ENCODE measurements around the gene HYAL4.
A peak's percentile ranks its signal among the peaks of the same experiment; 100 is the strongest.
"Not testable (repeated sequence)": the region's sequence is repeated elsewhere in the genome, so short reads cannot be mapped to it uniquely, and the experiment has no call there.

Gene HYAL4, protein sequence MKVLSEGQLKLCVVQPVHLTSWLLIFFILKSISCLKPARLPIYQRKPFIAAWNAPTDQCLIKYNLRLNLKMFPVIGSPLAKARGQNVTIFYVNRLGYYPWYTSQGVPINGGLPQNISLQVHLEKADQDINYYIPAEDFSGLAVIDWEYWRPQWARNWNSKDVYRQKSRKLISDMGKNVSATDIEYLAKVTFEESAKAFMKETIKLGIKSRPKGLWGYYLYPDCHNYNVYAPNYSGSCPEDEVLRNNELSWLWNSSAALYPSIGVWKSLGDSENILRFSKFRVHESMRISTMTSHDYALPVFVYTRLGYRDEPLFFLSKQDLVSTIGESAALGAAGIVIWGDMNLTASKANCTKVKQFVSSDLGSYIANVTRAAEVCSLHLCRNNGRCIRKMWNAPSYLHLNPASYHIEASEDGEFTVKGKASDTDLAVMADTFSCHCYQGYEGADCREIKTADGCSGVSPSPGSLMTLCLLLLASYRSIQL

DNA sequence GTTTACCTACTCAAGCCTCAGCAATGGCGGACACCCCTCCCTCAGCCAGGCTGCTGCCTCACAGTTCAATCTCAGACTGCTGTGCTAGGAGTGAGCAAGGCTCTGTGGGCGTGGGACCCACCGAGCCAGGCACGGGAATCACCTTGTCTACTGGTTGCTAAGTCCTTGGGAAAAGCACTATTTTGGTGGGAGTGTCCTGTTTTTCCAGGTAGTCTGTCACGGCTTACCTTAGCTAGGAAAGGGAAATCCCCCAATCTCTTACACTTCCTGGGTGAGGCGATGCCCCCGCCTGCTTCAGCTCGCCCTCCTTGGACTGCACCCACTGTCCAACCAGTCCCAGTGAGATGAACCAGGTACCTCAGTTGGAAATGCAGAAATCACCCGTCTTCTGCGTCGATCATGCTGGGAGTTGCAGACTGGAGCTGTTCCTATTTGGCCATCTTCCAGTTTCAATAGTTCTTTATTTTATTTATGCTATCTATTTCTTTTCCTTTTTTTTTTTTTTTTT lies at the start of gene HYAL4:
Gene HYAL4, plus strand, starts transcription at position 458 of the 508 bp plus-strand sequence. CDS start 23,105 bp downstream, outside the sequence.
- no peak for DNase-seq

DNA sequence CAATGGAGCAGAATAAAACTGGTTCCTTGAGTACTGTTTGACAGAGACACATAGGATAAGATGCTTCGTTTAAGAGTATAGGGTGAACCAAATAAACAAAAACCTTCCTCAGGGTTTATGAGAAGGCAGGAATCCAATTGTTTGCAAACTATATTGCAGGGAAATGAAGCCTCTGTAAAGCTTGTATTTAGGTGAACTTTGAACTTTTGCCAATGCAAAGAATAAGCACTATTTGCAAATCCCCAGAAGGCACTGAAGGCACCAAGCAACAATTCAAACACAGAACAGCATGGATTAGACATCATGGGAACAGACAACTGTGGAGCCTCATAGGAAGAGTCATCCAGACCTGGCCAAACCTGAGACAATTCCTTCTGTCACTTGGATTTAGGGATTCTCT lies 49.1 kb upstream of the HYAL4 start:
- no peak for DNase-seq

DNA sequence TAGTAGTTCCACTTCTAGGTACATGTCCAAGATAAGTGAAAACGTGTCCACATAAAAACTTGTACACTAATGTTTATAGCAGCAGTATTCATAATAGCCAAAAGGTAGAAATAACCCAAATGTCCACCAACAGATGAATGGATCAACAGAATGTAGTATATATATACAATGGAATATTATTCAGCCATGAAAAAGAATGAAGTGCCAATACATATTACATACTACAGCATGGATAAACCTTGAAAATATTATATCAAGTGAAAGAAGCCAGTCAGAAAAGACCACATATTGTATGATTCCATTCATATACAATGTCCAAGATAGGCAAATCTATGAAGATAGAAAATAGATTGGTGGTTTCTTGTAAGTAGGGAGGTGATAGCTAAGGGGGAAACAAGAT lies 48.4 kb upstream of the HYAL4 start:
- DNase-seq: no peak

DNA sequence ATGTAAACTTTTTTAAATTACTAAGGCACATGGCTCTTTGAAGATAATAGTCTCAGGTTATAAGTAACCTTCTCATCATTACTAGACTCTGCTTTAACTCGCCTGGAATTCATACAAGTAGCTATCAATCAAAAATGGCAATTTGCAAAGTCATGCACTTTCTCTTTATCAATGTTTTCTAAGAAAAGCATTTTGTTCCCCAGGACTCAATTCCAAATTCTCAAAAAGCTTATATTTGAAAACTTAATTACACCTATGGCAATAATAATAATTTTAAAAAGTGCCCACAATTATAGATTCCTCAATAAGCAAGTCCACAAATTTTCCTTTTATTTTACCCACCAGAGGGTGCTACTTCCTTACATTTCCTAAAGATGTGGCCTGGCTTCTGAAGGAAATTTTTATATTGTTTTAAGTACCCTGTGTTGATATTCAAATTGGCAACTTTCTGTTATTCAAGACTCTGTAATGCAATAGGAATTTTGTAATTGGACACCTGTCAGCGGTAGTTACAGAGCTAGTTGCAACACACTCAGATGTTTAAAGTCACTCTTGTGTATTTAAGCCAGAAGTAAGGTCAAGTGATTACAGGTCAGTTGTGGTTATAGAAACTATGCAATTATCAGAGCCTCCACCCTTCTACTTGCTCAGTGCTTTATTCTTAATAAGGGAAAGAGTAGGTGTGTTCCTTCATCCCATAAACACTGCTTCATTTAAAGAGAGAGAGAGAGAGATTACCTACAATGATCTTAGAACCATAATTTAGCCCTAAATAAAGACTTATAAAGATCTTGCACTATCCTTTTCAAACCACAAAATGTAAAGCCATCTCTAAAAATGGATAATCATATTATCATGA lies 47.1 kb upstream of the HYAL4 start:
- DNase-seq: peak; percentile 8 to 58

DNA sequence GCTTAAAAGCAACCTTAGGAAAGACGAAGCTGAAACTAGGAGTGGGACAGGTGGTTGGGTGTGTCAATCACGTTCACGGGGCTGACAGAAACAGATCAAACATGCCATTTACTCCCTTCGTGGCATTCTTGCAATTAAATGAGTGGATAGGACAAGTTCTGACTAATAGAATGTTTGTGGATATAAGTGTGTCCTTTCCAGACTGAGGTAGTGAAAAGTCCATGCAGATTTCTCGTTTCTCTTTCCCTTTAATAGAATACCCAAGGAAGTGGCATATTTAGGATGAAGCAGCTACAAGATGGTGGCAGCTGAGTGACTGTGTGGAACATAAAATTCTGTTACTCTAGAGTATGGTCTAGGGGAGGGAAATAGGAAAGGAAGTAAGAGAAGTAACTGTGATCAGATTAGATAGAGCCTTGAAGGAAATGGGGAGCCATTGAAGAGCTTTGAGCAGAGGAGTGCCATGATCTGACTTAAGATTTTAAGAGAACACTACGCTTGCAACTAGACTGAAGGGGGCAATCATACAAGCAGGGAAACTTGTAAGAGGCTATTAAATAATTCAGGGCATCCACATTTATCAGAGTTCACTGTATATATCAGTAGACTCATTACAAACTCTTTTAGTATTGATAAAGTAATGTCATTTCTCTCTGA lies 46.3 kb upstream of the HYAL4 start:
- DNase-seq: no peak

DNA sequence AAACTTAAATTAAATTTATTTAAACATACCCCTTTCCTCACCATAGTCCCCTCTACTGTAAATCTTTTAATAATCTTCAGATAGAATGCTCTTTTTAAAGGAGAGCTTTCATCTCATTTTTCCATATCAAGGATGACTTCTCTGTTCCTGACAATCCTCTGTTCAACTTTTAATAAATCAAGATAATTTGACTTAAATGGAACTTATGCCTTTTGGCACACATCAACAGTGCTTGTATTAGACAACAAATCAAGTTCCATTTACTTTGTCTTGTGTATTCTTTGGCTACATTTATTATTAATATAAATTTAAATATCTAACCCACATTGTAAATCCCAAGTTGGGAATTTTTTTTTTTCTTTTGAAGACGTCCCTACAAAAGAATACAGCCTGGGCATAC lies 42.7 kb upstream of the HYAL4 start:
- no peak for DNase-seq

DNA sequence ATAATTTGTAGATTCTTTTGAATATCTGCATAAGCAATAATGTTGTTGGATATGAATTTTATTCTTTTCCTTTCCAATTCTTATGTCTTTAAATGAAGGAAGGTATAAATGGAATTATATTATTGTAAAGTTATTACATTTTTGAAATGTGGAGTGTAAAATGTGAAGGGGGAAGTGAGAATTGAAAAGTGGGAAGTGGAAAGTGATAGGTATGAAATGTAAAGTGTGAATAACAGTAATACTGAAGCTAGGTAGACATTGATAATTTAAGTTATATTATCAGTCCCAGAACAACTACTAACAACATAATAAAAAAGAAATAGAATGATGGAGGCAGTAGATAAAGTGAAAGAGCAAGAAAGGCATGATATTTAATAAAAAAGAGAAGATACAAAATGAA lies 39.7 kb upstream of the HYAL4 start:
- no peak for DNase-seq

DNA sequence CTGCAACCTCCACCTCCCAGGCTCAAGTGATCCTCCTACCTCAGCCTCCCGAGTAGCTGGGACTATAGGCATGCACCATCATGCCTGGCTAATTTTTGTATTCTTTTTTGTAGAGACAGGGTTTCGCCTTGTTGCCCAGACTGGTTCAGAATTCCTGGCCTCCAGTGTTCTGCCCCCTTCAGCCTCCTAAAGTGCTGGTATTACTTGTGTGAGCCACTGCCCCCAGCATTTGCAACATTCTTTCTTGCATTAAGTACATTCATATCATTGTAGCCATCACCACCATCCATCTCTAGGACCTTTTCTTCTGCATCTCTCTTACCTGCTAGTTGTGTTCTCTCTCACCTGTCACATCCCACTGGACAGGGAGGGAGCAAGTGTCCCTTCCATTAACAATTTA lies 35.5 kb upstream of the HYAL4 start:
- DNase-seq: no peak

DNA sequence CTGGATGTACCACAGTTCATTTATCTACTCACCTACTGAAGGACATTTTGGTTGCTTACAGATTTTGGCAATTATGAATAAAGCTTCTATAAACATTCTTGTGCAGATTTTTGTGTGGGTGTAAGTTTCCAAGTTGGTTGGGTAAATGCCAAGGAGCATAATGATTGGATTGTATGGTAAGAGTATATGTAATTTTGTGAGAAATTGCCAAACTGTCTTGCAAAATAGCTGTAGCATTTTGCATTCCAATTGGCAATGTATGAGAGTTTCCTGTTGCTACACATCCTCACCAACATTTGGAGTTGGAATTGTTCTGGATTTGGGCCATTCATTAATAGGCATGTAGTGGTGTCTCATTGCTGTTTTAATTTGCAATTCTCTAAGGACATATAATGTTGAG lies 33.9 kb upstream of the HYAL4 start:
- DNase-seq: no peak

DNA sequence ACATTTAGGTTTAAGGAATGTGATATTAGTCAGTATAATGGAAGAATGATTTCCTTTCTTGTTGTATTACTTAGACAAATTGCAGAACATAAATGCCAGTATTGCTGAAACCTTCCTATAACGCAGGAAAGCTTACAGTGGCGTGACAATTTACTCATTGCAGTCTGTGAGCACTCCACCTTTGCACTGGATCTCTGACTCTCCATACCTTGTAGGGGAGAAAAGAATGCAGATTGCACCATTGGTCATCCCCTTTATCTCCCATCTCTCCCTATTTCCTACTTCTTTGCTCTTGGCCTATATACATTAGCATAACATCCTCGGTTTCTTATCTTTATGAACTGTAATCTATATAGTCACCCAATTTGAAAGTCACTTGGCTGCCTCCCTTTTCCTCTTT lies 28.1 kb upstream of the HYAL4 start:
- no peak for DNase-seq

DNA sequence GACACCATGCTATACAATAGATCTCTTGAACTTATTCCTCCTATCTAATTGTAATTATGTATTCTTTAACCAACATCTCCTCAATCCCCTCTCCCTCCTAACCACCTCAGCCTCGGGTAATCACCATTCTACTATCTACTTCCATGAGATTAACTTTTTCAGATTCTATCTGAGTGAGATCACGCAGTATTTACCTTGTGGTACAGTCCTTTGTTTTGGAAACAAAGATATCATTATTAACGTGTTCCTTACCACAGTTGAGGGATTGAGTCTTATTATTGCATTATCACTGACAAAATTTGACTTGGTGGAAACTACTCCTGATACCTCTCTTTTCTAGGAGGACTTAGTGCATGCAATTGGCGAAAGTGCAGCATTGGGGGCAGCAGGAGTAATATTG lies 26.0 kb upstream of the HYAL4 start:
- no peak for DNase-seq

DNA sequence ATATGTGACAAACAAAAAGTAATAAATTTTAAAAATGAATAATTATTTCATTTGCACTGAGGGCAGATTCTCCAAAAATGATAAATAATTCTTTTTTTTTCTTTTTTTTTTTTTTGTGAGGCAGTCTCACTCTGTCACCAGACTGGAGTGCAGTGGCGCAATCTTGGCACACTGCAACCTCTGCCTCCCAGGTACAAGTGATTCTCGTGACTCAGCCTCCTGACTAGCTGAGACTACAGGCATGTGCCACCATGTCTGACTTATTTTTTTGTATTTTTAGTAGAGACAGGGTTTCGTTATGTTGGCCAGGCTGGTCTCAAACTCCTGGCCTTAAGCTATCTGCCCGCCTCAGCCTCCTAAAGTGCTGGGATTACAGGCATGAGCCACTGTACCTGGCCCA lies 25.2 kb upstream of the HYAL4 start:
- not testable (repeated sequence) for DNase-seq

DNA sequence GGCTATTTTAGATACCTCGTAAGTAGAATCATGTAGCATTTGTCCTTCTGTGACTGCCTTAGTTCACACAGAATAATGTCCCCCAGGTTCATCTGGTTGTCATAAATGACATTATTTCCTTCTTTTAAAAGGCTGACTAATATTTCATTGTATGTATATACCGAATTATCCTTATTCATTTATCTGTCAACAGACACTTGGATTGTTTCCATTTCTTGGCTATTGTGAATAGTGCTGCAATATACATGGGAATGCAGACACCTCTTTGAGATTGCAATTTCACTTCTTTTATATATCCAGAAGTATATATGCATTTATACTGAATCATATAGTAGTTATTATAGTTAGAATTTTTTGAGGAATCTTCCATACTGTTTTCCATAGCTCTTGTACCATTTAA lies 24.1 kb upstream of the HYAL4 start:
- no peak for DNase-seq

DNA sequence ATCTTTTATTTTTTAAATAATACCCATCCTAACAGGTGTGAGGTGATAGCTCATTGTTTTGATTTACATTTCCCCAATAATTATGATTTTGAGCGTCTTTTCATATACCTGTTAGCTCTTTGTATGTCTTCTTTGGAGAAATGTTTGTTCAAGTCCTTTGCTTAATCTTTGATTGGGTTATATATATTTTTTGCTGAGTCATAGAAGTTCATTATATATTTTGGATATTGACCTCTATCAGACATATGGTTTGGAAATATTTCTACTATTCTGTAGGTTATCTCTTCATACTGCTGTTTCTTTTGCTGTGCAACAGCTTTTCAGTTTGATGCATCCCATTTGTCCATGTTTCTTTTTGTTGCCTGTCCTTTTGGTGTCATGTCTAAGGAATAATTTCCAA lies 23.6 kb upstream of the HYAL4 start:
- DNase-seq: no peak

DNA sequence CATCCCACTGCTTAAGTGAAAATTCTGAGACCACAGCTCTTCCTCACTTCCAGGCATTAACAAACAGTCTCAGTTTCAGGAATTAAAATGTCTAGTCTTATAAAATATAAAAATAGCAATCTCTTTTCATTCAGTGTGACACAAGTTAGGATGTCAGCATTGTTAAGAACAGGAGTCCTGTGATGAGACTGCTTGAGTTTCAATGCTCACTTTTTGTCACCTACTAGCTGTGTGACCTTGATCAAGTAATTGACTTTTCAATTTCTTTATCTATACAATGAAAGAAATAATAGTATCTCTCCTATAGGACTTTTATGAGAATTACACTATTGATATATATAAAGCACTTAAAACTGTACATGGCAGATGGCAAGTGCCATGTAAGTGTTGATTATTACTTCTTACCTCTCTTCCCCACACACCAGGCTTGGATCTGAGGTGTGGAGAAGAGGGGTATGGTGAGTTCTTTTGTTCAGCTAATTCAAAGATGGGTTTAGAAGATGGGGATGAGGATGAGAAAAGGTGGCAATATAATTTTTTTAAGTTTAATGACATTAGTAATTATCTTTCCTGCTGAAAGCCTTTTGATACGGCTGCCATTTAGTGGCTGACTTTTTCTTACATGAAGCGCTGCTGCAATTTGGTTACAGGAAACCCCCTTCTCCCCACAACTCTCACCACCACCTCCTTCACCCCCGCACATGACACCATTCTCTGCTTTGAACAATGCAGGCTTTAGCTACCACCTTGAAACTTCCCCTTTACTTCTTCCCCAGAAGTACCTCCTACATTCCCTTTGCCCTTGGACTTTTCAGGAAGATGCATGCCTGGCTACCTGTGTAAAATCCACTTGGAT lies 20.8 kb upstream of the HYAL4 start:
- no peak for DNase-seq

DNA sequence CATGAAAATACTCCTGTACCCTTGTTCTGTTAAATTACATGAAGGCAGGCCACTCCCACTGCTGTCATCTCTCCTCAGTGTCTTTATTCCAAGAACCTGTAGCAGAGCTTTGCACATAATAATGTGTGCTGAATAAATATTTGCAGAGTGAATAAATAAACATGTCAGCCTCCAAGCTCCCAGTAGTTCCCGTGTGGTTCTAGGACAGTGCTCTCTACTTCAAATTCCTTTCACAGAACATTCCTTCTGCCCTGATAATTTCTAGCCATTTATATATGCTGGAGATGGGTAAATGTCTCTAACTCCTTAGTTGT lies 20.3 kb upstream of the HYAL4 start:
- DNase-seq: no peak

DNA sequence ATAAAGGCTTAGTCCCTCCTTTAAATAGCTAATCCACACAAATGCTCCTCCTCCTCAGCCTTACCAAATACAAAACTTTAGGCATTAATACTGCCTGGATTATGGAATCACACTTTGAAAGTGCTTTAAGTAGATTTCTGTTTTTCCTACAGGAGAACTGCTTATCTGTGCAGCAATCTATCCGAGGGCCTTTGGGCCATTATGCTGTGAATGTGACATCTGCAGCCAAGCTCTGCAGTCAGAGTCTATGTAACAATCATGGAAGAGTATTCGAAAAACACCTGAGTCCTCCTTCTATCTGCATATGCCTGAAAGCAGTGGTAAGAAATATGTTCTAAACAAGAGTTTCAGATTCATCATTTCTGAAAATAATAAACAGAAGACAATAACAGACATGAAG lies 16.2 kb upstream of the HYAL4 start:
- DNase-seq: no peak

DNA sequence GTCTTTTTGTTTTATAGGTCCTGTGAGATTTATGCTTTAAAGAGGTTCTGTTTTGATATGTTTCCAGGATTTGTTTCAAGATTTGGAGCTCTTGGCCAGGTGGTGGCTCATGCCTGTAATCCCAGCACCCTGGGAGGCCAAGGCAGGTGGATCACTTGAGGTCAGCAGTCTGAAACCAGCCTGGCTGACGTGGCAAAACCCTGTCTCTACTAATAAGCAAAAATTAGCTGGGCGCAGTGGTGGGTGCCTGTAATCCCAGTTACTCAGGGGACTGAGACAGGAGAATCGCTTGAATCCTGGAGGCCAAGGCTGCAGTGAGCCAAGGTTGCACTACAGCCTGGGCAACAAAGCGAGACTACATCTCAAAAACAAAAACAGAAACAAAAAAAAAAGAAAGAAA lies 8.3 kb upstream of the HYAL4 start:
- DNase-seq: no peak

DNA sequence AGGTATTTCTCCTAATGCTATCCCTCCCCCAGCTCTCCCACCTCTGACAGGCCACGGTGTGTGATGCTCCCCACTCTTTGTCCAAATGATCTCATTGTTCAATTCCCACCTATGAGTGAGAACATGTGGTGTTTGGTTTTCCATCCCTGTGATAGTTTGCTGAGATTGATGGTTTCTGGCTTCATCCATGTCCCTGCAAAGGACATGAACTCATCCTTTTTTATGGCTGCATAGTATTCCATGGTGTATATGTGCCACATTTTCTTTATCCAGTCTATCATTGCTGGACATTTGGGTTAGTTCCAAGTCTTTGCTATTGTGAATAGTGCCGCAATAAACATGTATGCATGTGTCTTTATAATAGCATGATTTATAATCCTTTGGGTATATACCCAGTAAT lies 5.9 kb upstream of the HYAL4 start:
- not testable (repeated sequence) for DNase-seq

DNA sequence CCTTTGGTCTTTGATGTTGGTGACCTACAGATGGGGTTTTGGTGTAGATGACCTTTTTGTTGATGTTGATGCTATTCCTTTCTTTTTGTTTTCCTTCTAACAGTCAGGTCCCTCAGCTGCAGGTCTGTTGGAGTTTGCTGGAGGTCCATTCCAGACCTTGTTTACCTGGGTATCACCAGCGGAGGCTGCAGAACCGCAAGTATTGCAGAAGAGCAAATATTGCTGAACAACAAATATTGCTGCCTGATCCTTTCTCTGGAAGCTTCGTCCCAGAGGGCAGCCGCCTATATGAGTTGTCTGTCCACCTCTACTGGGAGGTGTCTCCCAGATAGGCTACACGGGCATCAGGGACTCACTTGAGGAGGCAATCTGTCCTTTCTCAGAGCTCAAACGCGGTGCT lies 827 bp upstream of the HYAL4 start:
- not testable (repeated sequence) for DNase-seq

DNA sequence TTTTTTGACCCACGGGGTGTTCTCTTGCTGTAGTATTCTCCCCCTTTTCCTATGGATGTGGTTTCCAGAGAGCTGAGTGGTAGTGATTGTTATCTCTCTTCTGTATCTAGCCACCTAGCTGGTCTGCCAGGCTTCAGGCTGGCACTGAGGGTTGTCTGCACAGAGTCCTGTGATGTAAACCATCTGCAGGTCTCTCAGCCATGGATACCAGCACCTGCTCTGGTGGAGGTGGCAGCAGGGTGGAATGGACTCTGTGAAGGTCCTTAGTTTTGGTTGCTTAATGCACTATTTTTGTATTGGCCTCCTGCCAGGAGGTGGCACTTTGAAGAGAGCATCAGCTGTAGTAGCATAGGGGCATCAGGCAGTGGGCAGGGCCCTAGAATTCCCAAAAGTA lies 851 bp downstream of the HYAL4 start:
- DNase-seq: no peak

DNA sequence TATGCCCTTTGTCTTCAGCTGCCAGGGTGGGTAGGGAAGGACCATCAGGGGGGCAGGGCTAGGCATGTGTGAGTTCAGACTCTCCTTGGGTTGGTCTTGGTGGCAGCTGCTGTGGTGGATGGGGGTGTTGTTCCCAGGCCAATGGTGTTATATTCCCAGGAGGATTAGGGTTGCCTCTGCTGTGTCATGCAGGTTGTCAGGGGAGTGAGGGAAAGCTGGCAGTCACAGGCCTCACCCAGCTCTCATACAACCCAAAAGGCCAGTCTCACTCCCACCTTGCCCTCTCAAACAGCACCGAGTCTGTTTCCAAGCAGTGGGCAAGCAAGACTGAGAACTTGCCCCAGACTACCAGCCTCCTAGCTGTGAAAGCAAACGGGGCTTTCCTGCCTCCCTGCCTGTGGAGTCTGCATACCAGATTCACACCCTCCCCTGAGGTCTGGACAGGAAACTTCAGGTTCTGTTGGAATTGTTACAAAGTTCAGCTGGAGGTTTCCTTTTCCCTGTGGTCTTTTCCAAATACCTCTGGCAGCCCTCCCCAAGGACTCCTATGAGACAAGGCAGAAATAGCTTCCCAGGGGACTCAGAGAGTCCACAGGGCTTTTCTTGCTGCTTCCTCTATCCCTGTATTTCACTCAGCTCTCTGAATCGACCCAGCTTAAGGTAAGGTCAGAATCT lies 1.4 kb downstream of the HYAL4 start:
- peak in 1 of 2 experiments; percentile 39 for DNase-seq
